Prostate gland (tissue), 2 donors: Measurements from ENCODE around the gene KANK4. TPM values are rescaled to one million over a fixed set of nuclear protein-coding genes. Genes with fewer than 3 reads are reported as not detected.
"Not testable (repeated sequence)": the region's sequence is repeated elsewhere in the genome, so short reads cannot be mapped to it uniquely, and the experiment has no call there.

Experiments used
- DNase-seq: peaks from one replicate; pipeline ENCODE4 v3.0.0-alpha.2; 2019; ENCODE audit warnings: low spot score
- H3K27ac ChIP-seq, 2 donors: fragments of 200-600 bp; sonication (generic); 2 replicates each; pipeline ENCODE4 v1.5.1; 2017 to 2019
- H3K27me3 ChIP-seq: fragments of 200-600 bp; sonication (generic); replicated peaks from 2 replicates; pipeline ENCODE4 v1.5.1; 2019; ENCODE audit not compliant: insufficient read depth
- H3K36me3 ChIP-seq, 2 donors: fragments of 200-600 bp; sonication (generic); 1 replicate in 1 of 2; 2 replicates in 1 of 2; pipeline versions ENCODE4 v1.5.1 to v1.8.1; 2017 to 2019
- H3K4me1 ChIP-seq: fragments of 200-600 bp; sonication (generic); replicated peaks from 2 replicates; pipeline ENCODE4 v1.5.1; 2019
- H3K4me3 ChIP-seq, 2 donors: fragments of 200-600 bp; sonication (generic); 2 replicates each; pipeline ENCODE4 v1.5.1; 2017 to 2019
- H3K9me3 ChIP-seq: fragments of 200-600 bp; sonication (generic); 2 replicates; pipeline ENCODE4 v1.5.1; 2017
- CTCF ChIP-seq, 4 experiments: fragments of 200-600 bp in 2 of 4; fragments of 450-650 bp in 2 of 4; sonication (generic) in 2 of 4; IDR thresholded peaks; 1 replicate in 3 of 4; 2 replicates in 1 of 4; pipeline ENCODE4 v1.5.1; 2016 to 2019; ENCODE audit warnings: antibody characterized with exemption in 4 of 4, mild to moderate bottlenecking in 2 of 4, moderate library complexity in 2 of 4
- POLR2A ChIP-seq: fragments of 450-650 bp; IDR thresholded peaks from one replicate; pipeline ENCODE4 v1.6.1; 2016; ENCODE audit warnings: antibody characterized with exemption, mild to moderate bottlenecking
- POLR2AphosphoS5 ChIP-seq: sonication (generic); formaldehyde crosslinking; IDR thresholded peaks from one replicate; pipeline ENCODE4 v1.6.1; 2017; ENCODE audit warnings: antibody characterized with exemption
- WGBS: methylation state at CpG from one replicate; pipeline ENCODE4 v1.1.5; 2018; 5-methylcytosine and 5-hydroxymethylcytosine counted together
- intact Hi-C: fragments of 100-400 bp; cut with DNase I; formaldehyde crosslinking; loops from one replicate; pipeline ENCODE4 v1.14.2; 2022
- total RNA-seq, 2 donors: library from RNA; depleted of rRNA; stranded (reverse); fragments of >200 nt; gene quantifications; one replicate each; pipeline ENCODE4 v1.1.0, GENCODE V29; 2016

Gene KANK4
- total RNA-seq, 2 donors from 2014 or later: 6.1 to 6.8 TPM

DNA sequence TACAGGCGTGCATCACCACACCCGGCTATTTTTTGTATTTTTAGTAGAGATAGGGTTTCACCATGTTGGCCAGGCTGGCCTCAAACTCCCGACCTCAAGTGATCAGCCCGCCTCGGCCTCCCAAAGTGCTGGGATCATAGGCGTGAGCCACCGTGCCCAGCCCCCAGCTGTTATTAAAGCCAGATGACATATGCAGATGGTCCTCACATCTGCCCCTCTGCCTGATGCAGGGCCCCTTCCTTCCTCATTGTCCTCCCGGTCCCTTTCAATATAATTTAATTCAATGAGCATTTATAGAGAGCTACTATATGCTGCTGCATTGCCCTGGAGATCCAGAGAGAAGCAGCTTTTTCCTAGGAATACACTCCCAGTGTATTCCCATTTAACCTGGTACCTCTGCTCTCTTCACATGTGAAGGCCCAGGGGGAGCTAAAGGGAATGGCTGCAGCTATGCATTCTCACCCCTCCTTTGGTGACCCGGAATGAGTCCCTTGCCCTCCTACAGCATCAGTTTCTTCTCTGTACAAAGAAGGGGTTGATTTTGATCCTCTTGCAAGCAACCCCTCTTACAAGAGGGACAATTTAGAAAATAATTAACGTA lies 69.0 kb downstream of the KANK4 start:
- intact Hi-C loops: no loop called here
- Histone ChIP-seq H3K27me3 (no peaks in the 10 kb centered on the region), H3K4me3 (no peak overlapping the region)

DNA sequence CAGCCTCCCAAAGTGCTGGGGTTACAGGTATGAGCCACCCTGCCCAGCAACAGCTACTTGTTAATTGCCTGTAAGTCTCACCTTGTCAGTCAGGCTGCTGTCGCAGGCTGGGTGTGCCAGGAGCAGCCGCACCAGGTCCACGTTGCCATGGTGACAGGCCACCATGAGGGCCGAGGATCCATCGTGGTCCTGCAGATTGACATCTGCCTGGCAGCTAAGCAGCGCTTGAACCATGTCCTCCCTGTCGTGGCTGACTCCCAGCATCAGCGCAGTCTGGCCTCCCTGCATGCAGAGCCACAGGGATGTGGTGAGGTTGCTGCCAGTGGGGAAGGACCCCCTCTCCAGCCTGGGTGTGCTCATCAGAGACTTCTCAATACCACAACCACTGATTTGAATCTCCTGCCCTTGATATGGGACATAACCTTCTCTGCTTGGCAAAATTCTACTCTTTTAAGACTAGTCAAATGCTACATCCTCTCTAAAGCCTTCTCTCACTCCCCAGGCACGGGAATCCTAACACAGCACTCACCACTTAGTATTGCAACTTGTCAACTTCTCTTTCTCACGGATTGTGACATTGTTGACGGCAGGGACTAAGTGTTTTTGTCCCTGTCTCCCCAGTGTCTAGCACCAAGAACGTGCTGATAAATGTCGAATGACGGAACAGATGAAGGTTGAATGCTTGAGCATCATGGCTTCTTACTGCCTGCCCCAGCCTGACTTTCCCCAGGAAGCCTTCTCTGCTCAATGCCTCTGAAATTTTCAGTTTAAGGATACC lies 71.7 kb downstream of the KANK4 start:
- no peak overlapping the region for H3K27ac ChIP-seq
- no peaks in the 10 kb centered on the region for H3K27me3 ChIP-seq
- WGBS: 72% methylated on average over 14 of the region's 14 CpGs
- H3K4me3 ChIP-seq: no peak overlapping the region
- no peaks in the 10 kb centered on the region for H3K36me3 ChIP-seq
- no peak for DNase-seq
- H3K9me3 ChIP-seq: no peaks in the 10 kb centered on the region
- intact Hi-C loops: no loop called here
- TF ChIP-seq CTCF (IDR thresholded peaks at IDR 0.05) (no peak), POLR2AphosphoS5 (no peak), POLR2A (no peak)
- no peaks in the 10 kb centered on the region for H3K4me1 ChIP-seq

More for the DNA sequence above, 69.0 kb downstream of the KANK4 start:
- DNase-seq: no peak
- TF ChIP-seq POLR2A: no peak
- no peak for TF ChIP-seq CTCF (IDR thresholded peaks at IDR 0.05)
- TF ChIP-seq POLR2AphosphoS5: no peak
- Histone ChIP-seq H3K4me1 (no peaks in the 10 kb centered on the region), H3K27ac (no peak overlapping the region), H3K36me3 (no peaks in the 10 kb centered on the region), H3K9me3 (no peaks in the 10 kb centered on the region)
- WGBS: 77% methylated on average over 10 of the region's 10 CpGs

DNA sequence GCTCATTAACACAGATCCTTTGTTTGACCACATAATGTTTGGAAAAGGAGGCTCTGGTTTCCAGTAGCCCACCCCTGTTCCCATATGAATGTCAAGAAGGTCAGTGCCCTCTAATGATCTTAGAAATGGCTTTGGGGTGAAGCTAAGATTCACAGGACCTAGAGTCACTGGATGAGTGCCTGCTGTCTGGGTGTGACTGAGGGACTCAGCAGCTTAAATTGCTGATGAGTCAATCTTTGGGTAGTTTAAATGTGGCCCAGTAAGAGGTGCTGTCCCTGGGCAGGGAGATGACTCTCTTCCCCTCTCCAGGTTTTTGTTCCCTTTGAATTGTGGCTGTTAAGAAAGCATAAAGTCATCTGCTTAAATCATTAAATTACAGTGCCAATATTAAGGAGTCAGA lies 74.0 kb downstream of the KANK4 start:
- Histone ChIP-seq H3K27me3 (no peaks in the 10 kb centered on the region), H3K9me3 (no peaks in the 10 kb centered on the region), H3K27ac (no peak overlapping the region), H3K4me1 (peaks cover 4% of the 10 kb centered on the region), H3K4me3 (no peak overlapping the region), H3K36me3 (no peaks in the 10 kb centered on the region)
- DNase-seq: no peak
- intact Hi-C loops: no loop called here
- no peak for TF ChIP-seq POLR2AphosphoS5
- TF ChIP-seq POLR2A: no peak
- no peak for TF ChIP-seq CTCF (IDR thresholded peaks at IDR 0.05)

GRCh38 chr1:62244380-62244779 lies 74.9 kb downstream of the KANK4 start:
- H3K36me3 ChIP-seq, DNase-seq, intact Hi-C loops, H3K4me1 ChIP-seq, H3K27me3 ChIP-seq, H3K9me3 ChIP-seq, H3K27ac ChIP-seq, H3K4me3 ChIP-seq: not testable (repeated sequence)
- 95% methylated on average over 3 of the region's 3 CpGs for WGBS

- intact Hi-C loops: no loop called here
- 26% methylated on average over 12 of the region's 12 CpGs for WGBS
- Histone ChIP-seq H3K27ac (no peak overlapping the region), H3K4me1 (peaks cover 4% of the 10 kb centered on the region), H3K27me3 (no peaks in the 10 kb centered on the region), H3K36me3 (no peaks in the 10 kb centered on the region), H3K9me3 (no peaks in the 10 kb centered on the region), H3K4me3 (no peak overlapping the region)
- DNase-seq: peak; percentile 7
- TF ChIP-seq CTCF (IDR thresholded peaks at IDR 0.05) (no peak), POLR2A (no peak), POLR2AphosphoS5 (no peak)
Observed at GRCh38 chr1:62241371-62242131, 77.7 kb downstream of the KANK4 start.
